HL-60/S4 treated with retinoic acid at 250 ng/mL for 4 days and 3 days (cell line): ENCODE data around the gene FAM78A.

ENCODE experiments used
- in situ Hi-C: fragments of 300-500 bp; cut with MboI; formaldehyde crosslinking; loops from 2 replicates; pipeline ENCODE4 v1.7.0; 2022; ENCODE audit warnings: low sequenced_read_pairs

The FAM78A gene

DNA sequence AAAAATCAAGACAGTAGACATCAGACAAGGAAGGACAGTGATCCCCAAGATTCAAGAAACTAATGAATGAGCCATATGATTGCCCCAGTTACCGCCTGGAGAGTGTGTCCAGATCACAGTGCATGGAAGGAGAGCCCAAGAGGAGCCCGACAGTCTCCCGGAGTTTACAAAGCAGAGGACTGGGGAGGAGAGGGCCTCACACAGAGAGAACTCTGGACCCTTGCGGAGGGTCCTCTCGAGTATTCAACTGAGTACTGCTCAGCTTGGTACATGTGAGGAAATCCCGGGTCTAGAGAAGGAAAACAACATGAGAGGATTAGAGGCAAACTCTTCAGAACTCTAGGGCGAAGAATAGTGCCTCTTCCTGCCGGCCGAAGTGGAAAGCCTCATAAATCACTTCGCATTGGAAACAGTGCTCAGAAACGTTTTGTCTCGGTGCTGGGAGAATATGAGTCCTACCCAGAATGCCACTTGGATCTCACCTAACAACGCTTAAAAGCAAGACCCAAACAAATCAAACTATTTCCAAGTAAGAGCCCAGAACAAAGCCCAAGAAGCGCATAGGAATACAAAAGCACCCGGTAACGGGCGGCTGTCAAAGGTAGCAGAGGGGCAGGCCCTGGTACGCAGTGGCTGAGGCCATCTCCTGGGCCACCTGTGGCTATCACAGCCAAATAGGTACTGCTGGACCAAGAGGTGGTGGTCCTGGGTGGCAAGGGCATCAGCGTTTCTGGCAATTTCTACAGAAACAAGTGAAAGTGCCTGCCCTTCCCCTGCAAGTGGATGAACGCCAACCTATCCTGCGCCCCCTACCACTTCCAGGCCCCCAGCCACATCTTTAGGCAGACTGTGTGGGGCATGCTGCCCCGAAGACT, 36.0 kb downstream of the FAM78A start:
- in situ Hi-C loops, result no loop called here

DNA sequence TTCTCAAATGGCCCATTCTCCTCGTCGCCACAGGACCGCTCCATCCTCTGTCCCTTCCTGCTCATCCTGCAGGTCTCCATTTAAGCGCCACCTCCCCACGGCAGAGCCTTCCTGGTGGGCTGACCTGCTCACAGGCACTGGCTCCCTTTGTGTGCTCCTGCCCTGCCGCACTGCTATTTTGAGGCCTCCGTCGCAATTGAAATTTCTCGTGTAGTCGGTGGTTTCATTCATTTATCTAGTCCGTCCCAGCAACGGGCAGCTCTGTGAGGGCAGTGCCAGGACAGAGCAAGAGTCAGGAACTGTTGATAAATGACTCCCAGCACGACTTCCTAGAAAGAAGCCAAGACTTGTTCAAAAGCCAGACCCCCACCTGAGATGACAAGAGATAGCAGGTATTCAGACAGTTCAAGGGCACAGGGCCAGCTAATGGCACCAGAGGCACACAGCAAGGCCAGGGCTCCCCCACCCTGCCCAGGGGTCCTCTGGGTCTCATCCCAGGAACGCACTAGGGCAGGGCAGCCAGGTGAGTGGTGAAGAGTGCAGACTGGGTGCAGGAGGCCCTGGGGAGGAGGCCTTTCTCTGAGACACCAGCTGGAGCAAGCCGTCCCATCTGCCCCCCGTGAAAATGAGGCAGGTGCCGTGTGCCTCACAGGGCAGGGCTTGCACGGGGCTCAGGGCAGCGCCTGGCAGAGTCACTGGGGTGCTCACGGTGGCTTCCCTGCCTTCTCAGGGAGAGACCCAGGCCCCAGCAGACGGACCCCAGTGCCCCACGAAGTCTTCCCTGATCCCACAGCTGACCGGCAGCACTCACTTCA, 36.9 kb downstream of the FAM78A start:
- in situ Hi-C loops, result no loop called here

DNA sequence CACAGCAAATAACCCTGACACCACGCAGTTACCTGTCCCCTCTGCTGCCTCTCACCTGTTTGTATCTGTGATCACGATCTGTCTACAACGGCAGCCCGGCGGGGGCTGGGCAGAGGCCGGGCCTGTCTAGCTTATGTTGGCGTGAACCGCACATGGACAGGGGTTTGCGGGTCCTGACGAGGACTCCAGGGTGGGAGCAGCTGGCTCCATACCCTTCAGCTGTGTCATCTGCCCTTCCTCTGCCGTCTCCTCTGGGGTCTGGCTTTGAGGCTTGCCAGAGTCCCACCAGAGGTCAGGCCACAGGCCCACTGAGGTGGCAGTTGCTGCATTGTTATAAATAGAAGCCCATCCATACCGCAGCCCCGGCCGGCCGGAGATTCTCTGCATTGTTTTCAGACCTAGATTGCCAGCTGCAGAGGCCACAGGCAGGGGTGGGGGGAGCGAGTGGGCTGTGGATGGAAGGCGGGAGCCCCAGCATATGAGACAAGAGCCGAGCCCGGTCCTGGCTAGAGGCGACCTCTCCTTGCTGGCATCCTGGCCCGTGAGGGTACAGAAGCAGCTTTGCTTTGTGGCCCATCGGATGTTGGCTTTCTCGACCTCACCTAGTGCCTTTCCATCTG, 37.8 kb downstream of the FAM78A start:
- in situ Hi-C loops, result no loop called here

DNA sequence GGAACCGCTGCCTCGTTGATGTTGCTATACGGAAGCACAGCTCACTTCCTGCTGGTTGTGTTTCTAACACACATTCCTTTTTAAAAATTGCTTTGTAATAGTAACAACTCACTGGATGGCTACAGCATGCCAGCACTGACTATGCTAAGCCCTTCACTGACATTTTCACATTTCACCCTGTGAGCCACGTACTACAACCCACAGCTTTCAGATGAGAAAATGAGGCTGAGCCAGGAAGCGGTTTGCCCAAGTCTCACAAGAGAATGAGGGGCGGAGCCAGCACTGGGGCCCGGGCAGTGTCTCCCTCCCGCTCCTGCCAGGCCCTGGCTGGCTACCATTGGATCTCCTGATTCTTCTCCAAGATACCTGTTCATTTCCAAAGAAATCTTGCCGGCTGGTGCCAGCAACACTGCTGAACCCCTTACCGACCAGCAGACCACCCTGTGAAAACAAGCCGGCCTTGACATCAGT, 38.3 kb downstream of the FAM78A start:
- in situ Hi-C loops, result no loop called here

DNA sequence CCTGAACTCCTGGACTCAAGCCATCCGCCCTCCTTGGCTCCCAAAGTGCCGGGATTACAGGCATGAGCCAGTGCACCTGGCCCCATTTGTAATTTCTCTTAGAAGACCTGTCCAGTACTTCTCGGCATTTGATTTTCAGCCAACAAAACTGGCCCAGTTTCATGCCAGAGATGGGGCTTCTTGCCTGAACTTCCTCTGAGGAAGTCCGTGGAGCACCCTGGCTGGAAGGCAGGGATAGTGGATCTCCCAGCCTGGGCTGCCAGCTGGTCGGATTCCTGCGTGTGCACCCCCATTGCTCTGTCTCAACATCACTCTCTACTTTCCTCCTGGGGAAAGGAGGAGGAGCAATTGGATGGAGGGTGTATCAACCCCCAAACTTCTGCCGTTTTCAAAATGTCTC, 39.0 kb downstream of the FAM78A start:
- in situ Hi-C loops, result no loop called here

DNA sequence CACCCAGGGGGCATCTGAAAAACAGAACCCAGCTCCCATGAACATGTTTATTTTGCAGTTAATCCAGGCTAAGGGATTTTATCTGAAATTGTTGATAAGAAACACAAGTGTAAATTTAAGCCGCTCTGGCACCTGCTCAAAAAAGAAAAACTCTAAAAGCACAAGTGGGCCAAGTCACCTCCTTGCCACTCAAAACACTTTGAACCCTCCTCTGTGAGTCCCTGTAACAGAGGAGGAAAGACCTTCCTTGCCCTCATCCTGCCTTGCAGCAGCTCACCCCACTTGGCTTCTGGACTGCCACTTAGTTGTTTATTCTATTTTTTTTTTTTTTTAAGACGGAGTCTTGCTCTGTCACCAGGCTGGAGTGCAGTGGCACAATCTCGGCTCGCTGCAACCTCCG, 39.5 kb downstream of the FAM78A start:
- in situ Hi-C loops, result no loop called here

DNA sequence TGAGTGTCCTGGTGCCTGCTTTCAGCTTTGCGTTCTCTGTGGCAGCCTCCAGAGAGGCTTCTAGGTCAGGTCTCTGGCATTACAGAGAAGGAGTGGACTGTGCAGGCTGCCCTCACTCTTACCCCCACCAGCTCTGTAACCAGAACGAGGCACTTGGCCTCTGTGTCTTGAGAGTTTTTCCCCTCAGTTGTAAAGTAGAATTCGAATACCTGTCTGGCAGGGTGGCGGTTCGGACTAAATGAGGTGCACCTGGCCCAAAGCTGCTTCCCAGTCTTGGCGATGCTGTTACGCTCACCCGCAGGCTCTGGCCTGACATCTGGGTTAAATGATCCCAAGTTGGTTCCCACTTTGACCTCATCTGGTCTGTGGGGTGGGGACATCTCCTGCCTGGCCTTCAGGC, 40.1 kb downstream of the FAM78A start:
- in situ Hi-C loops, result no loop called here

DNA sequence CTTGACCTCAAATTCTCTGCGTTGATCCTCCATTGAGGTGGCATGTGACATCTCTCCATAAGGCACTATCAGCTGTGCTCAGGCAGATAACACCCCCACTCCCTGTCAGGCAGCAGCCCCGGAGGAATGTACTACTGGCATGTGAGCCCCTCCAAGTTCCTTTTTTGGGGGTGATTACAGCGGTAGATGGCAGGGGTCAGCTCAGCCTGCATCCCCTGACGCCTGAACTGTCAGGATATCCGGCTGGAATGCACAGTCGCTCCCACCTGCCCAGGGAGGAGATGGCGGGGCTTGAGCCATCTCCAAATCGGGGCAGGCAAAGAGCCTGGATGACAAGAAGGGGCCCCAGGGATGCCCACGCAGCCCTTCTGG, 40.8 kb downstream of the FAM78A start:
- in situ Hi-C loops, result no loop called here

DNA sequence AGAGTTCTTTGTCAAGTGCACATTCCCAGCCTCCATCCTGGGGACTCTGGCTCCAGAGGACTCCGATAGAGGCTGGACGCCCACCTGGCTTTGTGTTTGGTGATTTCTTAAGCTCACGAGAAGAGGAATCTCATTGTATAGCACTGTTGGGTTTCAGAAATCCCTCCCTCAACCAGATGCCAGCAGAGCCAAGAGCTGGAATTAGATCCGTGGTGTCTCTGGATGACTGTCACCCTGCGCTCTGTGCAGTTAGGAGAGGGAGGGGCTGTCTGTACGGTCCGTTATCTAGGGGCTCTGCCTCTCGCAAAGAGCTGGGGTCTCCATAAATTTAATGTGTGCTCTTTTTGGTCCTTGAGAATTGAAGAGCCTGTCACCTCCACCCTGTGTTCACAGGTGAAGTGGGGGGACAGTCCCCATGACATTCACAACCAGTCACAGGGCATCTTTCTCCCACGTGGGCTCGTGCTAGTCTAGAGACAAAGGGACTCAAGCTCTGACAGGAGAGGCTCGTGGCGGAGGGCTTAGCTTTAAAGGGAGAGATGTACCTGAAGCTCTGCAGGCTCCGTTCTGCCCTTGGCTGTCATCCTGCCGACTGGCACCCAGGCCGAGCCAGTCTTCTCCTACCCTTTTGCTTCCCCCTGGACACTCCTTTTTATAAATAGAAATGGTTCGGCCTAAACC, 41.4 kb downstream of the FAM78A start:
- in situ Hi-C loops, result no loop called here

DNA sequence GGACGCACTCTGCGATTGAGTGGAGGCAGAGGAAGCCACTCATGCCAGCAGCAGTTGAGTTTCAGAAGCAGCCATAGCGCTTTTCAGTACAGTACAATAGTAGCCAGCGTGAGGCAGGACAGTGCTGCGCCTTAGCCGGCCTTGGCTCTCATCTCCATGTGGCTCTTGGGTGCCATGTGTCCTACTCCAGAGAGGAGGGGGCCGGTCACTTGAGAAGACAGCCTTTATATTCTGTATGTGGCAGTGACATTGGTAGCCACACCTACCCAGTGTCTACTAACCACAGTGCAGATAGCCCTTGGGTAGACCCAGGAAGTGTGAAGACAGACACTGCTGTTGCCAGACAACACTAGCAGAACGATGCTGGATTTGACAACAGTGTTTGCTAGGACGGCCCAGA, 42.3 kb downstream of the FAM78A start:
- in situ Hi-C loops, result no loop called here

DNA sequence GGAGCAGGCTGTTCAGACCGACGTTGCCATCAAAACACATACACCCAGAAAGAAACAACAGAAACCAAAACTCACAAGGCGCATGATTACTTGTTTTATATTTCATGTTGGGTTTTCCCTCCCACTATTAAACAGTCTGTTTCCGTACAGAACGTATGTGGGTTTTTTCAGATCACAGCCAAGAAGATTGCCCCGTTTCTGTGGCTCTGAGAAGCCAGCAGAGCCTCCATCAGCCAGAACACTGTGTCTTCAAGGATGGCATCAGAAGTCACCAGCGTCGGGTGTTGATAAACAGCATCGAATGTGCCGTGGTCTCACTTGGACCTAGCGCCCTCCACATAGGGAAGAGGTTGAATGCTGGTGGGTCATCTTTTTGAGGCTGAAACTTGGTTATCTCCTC, 42.8 kb downstream of the FAM78A start:
- in situ Hi-C loops, result no loop called here

DNA sequence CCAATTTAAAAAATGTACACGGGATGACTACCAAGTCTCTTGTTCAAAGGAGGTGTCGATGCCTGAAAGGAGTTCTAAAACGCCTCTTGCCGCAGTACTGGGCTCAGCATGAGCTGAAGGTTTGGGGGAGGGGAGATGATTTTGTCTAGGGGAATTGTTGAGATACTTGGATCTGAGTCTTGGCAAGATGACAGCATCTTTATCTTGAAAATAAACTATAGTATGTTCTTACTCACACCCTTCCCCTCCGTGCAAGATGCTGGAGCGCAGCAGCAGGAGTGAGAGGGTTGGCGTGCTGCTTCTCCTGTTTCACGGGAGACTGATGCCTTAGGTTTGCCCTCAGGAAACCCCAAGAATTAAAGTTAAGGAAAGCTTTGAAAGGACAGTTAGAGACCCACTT, 47.3 kb downstream of the FAM78A start:
- in situ Hi-C loops, result no loop called here

DNA sequence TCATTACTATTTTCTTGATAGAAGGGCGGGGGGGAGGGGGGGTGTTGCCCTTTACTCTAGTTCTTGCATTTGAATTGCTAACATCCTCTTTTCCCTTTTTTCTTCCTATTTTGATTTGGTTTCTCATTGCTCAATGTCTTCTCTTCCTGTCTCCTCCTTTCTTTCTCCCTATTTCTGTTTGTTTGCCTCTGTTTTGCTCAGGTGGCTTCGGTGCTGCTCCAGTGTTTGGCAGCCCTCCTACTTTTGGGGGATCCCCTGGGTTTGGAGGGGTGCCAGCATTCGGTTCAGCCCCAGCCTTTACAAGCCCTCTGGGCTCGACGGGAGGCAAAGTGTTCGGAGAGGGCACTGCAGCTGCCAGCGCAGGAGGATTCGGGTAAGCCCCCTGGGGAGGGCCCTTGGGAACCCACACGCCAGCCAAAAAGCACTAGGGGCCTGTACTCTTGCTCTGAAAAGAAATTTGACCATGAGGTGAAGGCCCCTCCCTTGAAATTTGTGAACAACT, 48.3 kb downstream of the FAM78A start:
- in situ Hi-C loops, result no loop called here

DNA sequence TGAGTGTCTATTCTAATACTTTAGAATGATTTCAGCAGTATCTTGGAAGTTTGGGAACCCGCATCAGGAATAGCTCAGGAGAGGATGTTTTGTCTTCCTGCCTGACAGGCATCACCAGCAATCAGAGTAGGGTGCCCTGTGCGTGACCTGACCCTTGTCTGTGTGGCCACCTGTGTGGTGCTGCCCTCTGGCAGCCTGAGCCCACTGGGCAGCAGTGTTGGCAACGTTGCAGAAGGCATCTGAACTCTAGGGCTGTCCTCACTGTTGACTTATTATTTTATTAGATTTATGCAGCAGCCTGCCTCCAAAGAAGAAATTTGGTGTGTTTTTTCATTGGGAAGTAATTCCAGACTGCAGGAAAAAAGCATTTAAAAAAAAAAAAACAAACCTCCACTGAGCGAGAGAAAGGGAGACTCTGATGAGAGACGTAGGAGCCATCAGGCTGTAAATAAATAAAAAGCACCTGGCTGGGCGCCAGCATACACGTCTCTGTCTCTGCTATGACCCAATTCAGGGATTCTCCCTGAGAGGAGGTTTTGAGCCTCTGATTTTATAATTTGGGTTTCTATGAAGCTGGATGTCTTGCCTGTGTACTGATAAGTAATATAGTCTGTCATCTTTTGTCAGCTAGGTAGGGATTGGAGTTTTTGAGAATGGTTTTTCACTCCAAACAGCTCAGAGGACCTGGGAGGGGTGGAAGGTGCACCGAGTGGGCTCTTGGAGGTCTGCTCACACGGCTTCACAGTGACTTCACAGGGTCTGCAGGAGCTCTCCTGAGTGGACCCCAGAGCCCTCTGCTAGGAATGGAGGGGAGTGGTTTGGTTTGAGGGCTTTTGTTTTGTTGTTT, 49.0 kb downstream of the FAM78A start:
- in situ Hi-C loops, result no loop called here

DNA sequence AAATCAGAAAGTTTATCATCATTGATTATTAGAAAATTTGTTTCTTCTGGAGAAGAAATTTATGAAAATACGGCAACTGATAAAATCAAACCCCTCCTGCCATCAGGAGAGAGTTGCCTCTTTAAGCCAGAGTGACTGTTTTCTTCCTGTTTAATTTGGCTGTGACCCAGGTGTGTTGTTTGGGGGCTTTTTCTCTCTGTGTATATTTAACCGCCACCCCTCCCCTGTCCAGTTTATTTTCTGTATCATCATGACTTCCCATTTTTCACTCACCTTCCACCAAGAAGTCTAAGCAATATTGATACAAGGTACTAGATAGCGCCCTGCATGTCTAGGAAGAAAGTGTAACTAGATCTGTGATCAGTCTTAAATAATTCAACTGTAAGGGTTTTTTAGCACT, 50.1 kb downstream of the FAM78A start:
- in situ Hi-C loops, result no loop called here

DNA sequence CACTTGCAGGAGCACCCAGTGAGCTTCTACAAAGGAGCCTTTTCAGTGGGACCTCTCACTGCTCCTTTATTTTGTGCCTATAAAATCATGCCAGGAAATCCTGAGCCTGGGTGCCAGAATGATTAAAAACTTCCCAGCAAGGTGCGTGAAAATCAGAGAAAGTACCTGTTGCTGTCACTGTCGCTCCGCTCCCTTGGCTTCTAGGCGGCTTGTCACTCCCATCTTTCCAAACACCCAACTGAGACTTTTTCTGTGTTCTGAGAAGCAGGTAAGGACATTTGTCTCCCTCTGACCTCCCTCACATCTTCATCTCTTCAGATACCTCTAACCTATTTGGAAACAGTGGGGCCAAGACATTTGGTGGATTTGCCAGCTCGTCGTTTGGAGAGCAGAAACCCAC, 53.9 kb downstream of the FAM78A start:
- in situ Hi-C loops, result no loop called here

DNA sequence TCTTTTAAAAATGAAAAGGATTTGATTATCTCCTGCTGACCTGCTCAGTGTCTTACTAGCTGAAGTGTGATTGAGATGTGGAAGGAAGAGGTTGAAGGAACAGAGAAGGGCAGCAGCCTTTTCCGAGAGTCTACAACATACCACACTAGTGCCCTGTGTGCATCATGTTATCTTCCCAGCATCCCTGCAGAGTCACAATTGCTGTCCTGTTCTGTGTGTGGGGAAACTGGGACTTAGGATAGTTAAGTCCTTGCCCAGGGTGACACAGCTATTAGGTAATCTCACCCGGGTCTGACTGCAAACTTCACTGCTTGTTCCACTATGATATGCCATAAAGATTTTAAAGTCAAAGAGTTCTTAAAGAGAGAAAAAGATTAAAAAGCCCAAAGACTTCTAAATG, 55.8 kb downstream of the FAM78A start:
- in situ Hi-C loops, result no loop called here

DNA sequence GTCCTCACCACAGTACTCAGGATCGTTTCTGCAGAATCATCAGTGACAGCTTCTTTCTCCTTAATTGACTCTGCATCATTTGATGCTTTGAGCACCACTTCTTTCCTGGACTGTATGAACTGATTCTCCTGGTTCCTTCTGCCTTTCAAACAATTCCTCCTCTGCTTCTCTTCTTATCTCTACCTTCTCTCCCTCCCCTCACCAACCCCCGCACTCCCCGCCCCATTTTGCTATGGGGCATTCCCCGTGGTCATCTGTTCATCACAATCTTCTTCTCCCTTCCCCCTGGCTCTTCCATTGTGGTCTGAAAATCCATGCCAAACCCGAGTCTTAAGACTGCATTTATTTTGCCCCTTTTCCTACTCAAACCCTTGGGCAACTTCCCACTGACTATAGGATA, 57.9 kb downstream of the FAM78A start:
- in situ Hi-C loops, result no loop called here

DNA sequence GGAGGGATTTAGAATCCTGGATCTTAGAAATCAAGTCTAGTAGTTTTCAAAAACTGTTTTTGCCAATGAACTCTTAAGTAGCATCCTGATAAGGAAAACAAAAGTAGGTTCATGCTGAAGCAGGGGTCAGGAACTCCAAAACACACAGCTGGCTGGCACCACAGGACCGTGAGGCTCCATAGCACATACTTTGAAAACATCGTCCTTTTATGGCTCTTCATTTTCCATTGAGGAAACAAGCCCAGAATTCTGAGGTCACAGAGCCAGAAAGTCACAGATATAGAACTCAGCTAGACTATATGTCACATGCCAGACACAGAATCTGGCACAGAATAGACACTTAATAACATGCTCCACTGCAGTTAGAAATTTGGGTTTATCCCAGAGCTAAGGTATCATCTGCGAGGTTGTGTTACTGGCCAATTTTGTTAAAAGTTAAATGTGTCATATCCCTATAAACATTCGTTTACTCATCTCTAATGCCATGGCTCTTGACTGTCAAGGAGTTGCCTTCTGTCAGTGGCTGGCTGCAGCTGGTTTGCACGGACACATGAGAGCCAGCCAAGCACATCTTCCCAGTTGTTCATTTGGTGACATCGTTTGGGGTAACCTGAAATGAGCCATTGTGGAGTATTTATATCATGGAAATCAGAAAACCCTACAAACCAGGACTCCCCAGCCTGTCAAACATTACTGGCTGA, 58.8 kb downstream of the FAM78A start:
- in situ Hi-C loops, result no loop called here
